SK-N-SH treated with all-trans-retinoic acid at 6 μM for 48 hours (cell line): ENCODE measurements around the gene ME3.
"Not testable (repeated sequence)": the region's sequence is repeated elsewhere in the genome, so short reads cannot be mapped to it uniquely, and the experiment has no call there.

Experiments used
- ATAC-seq: fragments of 200-7000 bp; cut with Tn5 transposase; 3 replicates; pipeline ENCODE4 v1.9.1; 2020; ENCODE audit warnings: mild to moderate bottlenecking, moderate library complexity
- ARNTL ChIP-seq: fragments of 450-650 bp; formaldehyde crosslinking; IDR thresholded peaks from 2 replicates; pipeline ENCODE4 v1.5.0; 2020; ENCODE audit warnings: low read depth, mild to moderate bottlenecking, moderate library complexity, borderline replicate concordance
- BACH2 ChIP-seq: fragments of 250-450 bp; sonication (Bioruptor Pico); IDR thresholded peaks from 2 replicates; pipeline ENCODE4 v1.9.0; 2021; ENCODE audit warnings: mild to moderate bottlenecking, borderline replicate concordance
- CREB5 ChIP-seq: fragments of 250-450 bp; sonication (Bioruptor Pico); IDR thresholded peaks from 2 replicates; pipeline ENCODE4 v1.5.1; 2020; ENCODE audit warnings: low read depth, mild to moderate bottlenecking, moderate library complexity
- CSDC2 ChIP-seq: fragments of 250-450 bp; sonication (Bioruptor Pico); IDR thresholded peaks from 2 replicates; pipeline ENCODE4 v1.5.0; 2020; ENCODE audit warnings: mild to moderate bottlenecking, moderate library complexity
- ESRRG ChIP-seq: fragments of 250-450 bp; sonication (Bioruptor Pico); IDR thresholded peaks from 2 replicates; pipeline ENCODE4 v1.6.1; 2021; ENCODE audit warnings: mild to moderate bottlenecking
- OSR1 ChIP-seq: fragments of 250-450 bp; sonication (Bioruptor Pico); IDR thresholded peaks from 2 replicates; pipeline ENCODE4 v1.8.0; 2022; ENCODE audit warnings: moderate library complexity, mild to moderate bottlenecking, inconsistent platforms
- PATZ1 ChIP-seq: fragments of 250-450 bp; sonication (Bioruptor Pico); IDR thresholded peaks from 2 replicates; pipeline ENCODE4 v1.8.0; 2020; ENCODE audit warnings: mild to moderate bottlenecking, moderate library complexity, borderline replicate concordance
- PPARA ChIP-seq: fragments of 250-450 bp; sonication (Bioruptor Pico); IDR thresholded peaks from 2 replicates; pipeline ENCODE4 v1.5.0; 2020; ENCODE audit warnings: mild to moderate bottlenecking, borderline replicate concordance
- RARB ChIP-seq: fragments of 250-450 bp; sonication (Bioruptor Pico); IDR thresholded peaks from 2 replicates; pipeline ENCODE4 v1.8.0; 2021; ENCODE audit warnings: mild to moderate bottlenecking, moderate library complexity
- SNAI2 ChIP-seq: fragments of 250-450 bp; sonication (Bioruptor Pico); IDR thresholded peaks from 2 replicates; pipeline ENCODE4 v1.5.0; 2020; ENCODE audit warnings: mild to moderate bottlenecking, moderate library complexity
- TCF4 ChIP-seq: fragments of 250-450 bp; sonication (Bioruptor Pico); IDR thresholded peaks from 2 replicates; pipeline ENCODE4 v1.8.0; 2021; ENCODE audit warnings: mild to moderate bottlenecking, moderate library complexity, borderline replicate concordance
- TOX ChIP-seq: fragments of 250-450 bp; sonication (Bioruptor Pico); IDR thresholded peaks from 2 replicates; pipeline ENCODE4 v1.8.0; 2021; ENCODE audit warnings: mild to moderate bottlenecking, moderate library complexity, borderline replicate concordance
- ZC3H10 ChIP-seq: fragments of 250-450 bp; sonication (Bioruptor Pico); IDR thresholded peaks from 2 replicates; pipeline ENCODE4 v1.5.1; 2021; ENCODE audit warnings: mild to moderate bottlenecking, moderate library complexity
- ZFP3 ChIP-seq: fragments of 250-450 bp; sonication (Bioruptor Pico); IDR thresholded peaks from 2 replicates; pipeline ENCODE4 v1.5.0; 2020; ENCODE audit warnings: mild to moderate bottlenecking, moderate library complexity
- ZFP30 ChIP-seq: fragments of 450-650 bp; formaldehyde crosslinking; IDR thresholded peaks from 2 replicates; pipeline ENCODE4 v1.5.0; 2022; ENCODE audit warnings: mild to moderate bottlenecking, moderate library complexity
- ZNF565 ChIP-seq: fragments of 450-650 bp; formaldehyde crosslinking; conservative IDR thresholded peaks from 2 replicates; pipeline ENCODE4 v1.5.0; 2020; ENCODE audit warnings: low read depth, mild to moderate bottlenecking, moderate library complexity
- ZNF8 ChIP-seq: fragments of 450-650 bp; formaldehyde crosslinking; IDR thresholded peaks from 2 replicates; pipeline ENCODE4 v1.5.0; 2020; ENCODE audit warnings: mild to moderate bottlenecking, moderate library complexity
- TF ChIP-seq, protein P1 (sequence below): fragments of 250-450 bp; sonication (Bioruptor Pico); IDR thresholded peaks from 2 replicates; pipeline ENCODE4 v1.8.0; 2021; ENCODE audit warnings: low read depth, mild to moderate bottlenecking, moderate library complexity, borderline replicate concordance
- TF ChIP-seq, protein P2 (sequence below): fragments of 250-450 bp; sonication (Bioruptor Pico); IDR thresholded peaks from 2 replicates; pipeline ENCODE4 v1.5.1; 2021; ENCODE audit warnings: mild to moderate bottlenecking, moderate library complexity
- TF ChIP-seq, protein P3 (sequence below): fragments of 250-450 bp; sonication (Bioruptor Pico); IDR thresholded peaks from 2 replicates; pipeline ENCODE4 v1.5.0; 2020; ENCODE audit warnings: mild to moderate bottlenecking, moderate library complexity

Gene ME3

DNA sequence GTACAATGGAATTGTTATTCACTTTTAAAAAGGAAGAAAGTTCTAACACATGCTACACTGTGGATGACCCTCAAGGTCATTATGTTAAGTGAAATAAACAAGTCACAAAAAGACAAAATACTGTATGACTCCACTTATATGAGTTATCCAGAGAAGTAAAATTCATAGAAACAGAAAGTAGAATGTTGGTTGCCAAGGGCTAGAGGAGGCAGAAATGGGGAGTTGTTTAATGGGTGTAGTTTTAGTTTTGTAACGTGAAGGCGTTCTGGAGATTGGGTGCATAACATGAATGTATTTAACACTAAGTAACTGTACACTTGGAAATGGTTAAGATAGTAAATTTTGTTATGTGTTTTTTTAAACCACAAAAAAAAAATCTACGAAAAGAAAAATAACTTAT lies 253.9 kb downstream of the ME3 start:
- TF ChIP-seq, protein P1, sequence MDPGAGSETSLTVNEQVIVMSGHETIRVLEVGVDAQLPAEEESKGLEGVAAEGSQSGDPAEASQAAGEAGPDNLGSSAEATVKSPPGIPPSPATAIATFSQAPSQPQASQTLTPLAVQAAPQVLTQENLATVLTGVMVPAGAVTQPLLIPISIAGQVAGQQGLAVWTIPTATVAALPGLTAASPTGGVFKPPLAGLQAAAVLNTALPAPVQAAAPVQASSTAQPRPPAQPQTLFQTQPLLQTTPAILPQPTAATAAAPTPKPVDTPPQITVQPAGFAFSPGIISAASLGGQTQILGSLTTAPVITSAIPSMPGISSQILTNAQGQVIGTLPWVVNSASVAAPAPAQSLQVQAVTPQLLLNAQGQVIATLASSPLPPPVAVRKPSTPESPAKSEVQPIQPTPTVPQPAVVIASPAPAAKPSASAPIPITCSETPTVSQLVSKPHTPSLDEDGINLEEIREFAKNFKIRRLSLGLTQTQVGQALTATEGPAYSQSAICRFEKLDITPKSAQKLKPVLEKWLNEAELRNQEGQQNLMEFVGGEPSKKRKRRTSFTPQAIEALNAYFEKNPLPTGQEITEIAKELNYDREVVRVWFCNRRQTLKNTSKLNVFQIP (CRISPR knock-in tag) = no peak
- TF ChIP-seq, protein P2, sequence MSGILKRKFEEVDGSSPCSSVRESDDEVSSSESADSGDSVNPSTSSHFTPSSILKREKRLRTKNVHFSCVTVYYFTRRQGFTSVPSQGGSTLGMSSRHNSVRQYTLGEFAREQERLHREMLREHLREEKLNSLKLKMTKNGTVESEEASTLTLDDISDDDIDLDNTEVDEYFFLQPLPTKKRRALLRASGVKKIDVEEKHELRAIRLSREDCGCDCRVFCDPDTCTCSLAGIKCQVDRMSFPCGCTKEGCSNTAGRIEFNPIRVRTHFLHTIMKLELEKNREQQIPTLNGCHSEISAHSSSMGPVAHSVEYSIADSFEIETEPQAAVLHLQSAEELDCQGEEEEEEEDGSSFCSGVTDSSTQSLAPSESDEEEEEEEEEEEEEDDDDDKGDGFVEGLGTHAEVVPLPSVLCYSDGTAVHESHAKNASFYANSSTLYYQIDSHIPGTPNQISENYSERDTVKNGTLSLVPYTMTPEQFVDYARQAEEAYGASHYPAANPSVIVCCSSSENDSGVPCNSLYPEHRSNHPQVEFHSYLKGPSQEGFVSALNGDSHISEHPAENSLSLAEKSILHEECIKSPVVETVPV (CRISPR knock-in tag) = no peak
- TF ChIP-seq SNAI2 (CRISPR knock-in tag) = no peak
- TF ChIP-seq CREB5 (CRISPR knock-in tag) = no peak
- TF ChIP-seq, all 23 proteins: peak for 0
- ATAC-seq = no peak

DNA sequence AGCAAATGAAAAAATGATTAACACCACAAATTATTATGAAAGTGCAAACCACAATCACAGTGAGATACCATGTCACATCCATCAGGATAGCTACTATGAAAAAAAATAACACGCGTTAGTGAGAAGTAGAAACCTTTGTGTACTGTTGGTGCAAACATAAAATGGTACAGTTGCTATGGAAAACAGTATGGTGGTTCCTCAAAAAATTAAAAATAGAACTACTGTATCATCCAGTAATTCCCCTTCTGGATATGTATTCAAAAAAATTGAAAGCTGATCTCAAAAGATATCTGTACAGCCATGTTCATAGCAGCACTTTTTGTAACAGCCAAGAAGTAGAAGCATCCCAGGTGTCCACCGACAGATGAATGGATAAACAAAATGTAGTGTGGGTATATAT lies 254.3 kb downstream of the ME3 start:
- no peak for ATAC-seq
- TF ChIP-seq TCF4 (CRISPR knock-in tag) (no peak), RARB (CRISPR knock-in tag) (no peak), ZNF565 (CRISPR knock-in tag) (no peak), ZC3H10 (CRISPR knock-in tag) (no peak), ARNTL (CRISPR knock-in tag) (no peak), ESRRG (CRISPR knock-in tag) (no peak), PATZ1 (CRISPR knock-in tag) (no peak), PPARA (CRISPR knock-in tag) (no peak), SNAI2 (CRISPR knock-in tag) (no peak), ZFP3 (CRISPR knock-in tag) (no peak), ZNF8 (no peak)
- TF ChIP-seq, protein P1 (CRISPR knock-in tag) = no peak
- TF ChIP-seq, protein P3, sequence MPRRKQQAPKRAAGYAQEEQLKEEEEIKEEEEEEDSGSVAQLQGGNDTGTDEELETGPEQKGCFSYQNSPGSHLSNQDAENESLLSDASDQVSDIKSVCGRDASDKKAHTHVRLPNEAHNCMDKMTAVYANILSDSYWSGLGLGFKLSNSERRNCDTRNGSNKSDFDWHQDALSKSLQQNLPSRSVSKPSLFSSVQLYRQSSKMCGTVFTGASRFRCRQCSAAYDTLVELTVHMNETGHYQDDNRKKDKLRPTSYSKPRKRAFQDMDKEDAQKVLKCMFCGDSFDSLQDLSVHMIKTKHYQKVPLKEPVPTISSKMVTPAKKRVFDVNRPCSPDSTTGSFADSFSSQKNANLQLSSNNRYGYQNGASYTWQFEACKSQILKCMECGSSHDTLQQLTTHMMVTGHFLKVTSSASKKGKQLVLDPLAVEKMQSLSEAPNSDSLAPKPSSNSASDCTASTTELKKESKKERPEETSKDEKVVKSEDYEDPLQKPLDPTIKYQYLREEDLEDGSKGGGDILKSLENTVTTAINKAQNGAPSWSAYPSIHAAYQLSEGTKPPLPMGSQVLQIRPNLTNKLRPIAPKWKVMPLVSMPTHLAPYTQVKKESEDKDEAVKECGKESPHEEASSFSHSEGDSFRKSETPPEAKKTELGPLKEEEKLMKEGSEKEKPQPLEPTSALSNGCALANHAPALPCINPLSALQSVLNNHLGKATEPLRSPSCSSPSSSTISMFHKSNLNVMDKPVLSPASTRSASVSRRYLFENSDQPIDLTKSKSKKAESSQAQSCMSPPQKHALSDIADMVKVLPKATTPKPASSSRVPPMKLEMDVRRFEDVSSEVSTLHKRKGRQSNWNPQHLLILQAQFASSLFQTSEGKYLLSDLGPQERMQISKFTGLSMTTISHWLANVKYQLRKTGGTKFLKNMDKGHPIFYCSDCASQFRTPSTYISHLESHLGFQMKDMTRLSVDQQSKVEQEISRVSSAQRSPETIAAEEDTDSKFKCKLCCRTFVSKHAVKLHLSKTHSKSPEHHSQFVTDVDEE = no peak

DNA sequence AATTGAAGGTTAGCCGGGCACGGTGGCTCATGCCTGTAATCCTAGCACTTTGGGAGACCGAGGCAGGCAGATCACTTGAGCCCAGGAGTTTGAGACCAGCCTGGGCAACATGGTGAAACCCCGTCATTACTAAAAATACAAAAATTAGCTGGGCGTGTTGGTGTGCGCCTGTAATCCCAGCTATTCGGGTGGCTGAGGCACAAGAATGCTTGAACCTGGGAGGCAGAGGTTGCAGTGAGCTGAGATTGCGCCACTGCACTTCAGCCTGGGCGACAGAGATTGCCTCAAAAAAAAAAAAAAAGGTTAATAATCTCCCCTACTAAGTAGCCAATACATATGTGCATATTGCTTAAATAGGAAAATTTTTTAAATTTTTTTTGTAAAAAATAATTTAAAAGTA lies 255.5 kb downstream of the ME3 start:
- ATAC-seq = not testable (repeated sequence)

DNA sequence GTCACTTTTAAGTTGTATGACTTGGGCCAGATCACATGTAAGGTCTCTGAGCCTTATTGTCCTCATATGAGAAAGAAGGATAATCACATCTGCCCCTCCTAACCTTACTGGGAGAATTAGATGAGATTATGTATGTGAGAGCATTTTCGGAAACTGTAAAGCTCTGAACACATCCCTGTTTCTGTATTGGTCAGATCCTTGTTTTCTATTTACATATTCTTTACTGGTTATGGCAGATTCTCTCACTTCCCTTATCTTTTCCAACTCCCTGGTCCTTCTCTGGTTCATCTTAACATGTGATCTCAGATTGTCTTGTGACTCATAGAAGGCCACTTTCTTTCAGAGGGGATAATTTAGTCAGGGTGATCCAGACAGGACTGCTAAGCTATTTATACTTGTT lies 255.9 kb downstream of the ME3 start:
- TF ChIP-seq BACH2 (CRISPR knock-in tag) = no peak
- TF ChIP-seq SNAI2 (CRISPR knock-in tag) = no peak
- TF ChIP-seq CSDC2 (CRISPR knock-in tag) = no peak
- TF ChIP-seq ZNF8 = no peak
- TF ChIP-seq PATZ1 (CRISPR knock-in tag) = no peak
- TF ChIP-seq TOX (CRISPR knock-in tag) = no peak
- TF ChIP-seq ZFP30 = no peak
- TF ChIP-seq OSR1 (CRISPR knock-in tag) = no peak
- ATAC-seq = 0 out of 3 replicates have a peak, but pooled peaks have one; percentile 16
